Stimulated activated naive CD8-positive, alpha-beta T cell treated with anti-CD3 and anti-CD28 coated beads, Interleukin-15, Interleukin-2, amounts not matched to agents 100 ng/mL and 50 ng/mL, for 24 hours (primary cell): ENCODE measurements around the gene POU2AF1.

ENCODE experiments used
- H3K27ac Mint-ChIP-seq: one replicate; pipeline ENCODE4 v1.8.0; 2021; ENCODE audit warnings: mild to moderate bottlenecking, mixed read lengths
- H3K27me3 Mint-ChIP-seq: one replicate; pipeline ENCODE4 v1.8.0; 2021; ENCODE audit warnings: mixed read lengths
- H3K36me3 Mint-ChIP-seq: one replicate; pipeline ENCODE4 v1.8.0; 2021; ENCODE audit warnings: low read depth, mixed read lengths
- H3K4me1 Mint-ChIP-seq: one replicate; pipeline ENCODE4 v1.8.0; 2021; ENCODE audit warnings: low read depth, mixed read lengths
- H3K4me3 Mint-ChIP-seq: one replicate; pipeline ENCODE4 v1.8.0; 2021; ENCODE audit warnings: mild to moderate bottlenecking, mixed read lengths
- H3K9me3 Mint-ChIP-seq: one replicate; pipeline ENCODE4 v1.8.0; 2021; ENCODE audit warnings: mixed read lengths

Gene POU2AF1

GRCh38 chr11:111319296-111319695, 59.8 kb downstream of the POU2AF1 start:
- H3K4me1 Mint-ChIP-seq, result no peaks in the 10 kb centered on the region
- no peaks in the 10 kb centered on the region for H3K9me3 Mint-ChIP-seq
- no peaks in the 10 kb centered on the region for H3K36me3 Mint-ChIP-seq
- peaks cover 15% of the 10 kb centered on the region for H3K27me3 Mint-ChIP-seq
- H3K4me3 Mint-ChIP-seq, result no peak overlapping the region
- no peak overlapping the region for H3K27ac Mint-ChIP-seq

GRCh38 chr11:111312076-111312475, 67.0 kb downstream of the POU2AF1 start:
- Mint-ChIP-seq H3K4me1 (no peaks in the 10 kb centered on the region), H3K27ac (no peak overlapping the region), H3K36me3 (no peaks in the 10 kb centered on the region), H3K9me3 (no peaks in the 10 kb centered on the region), H3K27me3 (peaks cover 19% of the 10 kb centered on the region), H3K4me3 (no peak overlapping the region)

GRCh38 chr11:111310723-111311122, 68.4 kb downstream of the POU2AF1 start:
- peaks cover 20% of the 10 kb centered on the region for H3K27me3 Mint-ChIP-seq
- H3K27ac Mint-ChIP-seq, result no peak overlapping the region
- H3K9me3 Mint-ChIP-seq, result no peaks in the 10 kb centered on the region
- H3K36me3 Mint-ChIP-seq, result no peaks in the 10 kb centered on the region
- H3K4me3 Mint-ChIP-seq, result no peak overlapping the region
- H3K4me1 Mint-ChIP-seq, result no peaks in the 10 kb centered on the region

GRCh38 chr11:111310088-111310487, 69.0 kb downstream of the POU2AF1 start:
- no peaks in the 10 kb centered on the region for H3K36me3 Mint-ChIP-seq
- no peaks in the 10 kb centered on the region for H3K9me3 Mint-ChIP-seq
- H3K27me3 Mint-ChIP-seq, result peaks cover 24% of the 10 kb centered on the region
- H3K27ac Mint-ChIP-seq, result no peak overlapping the region
- no peaks in the 10 kb centered on the region for H3K4me1 Mint-ChIP-seq
- no peak overlapping the region for H3K4me3 Mint-ChIP-seq

- H3K4me1 Mint-ChIP-seq, result no peaks in the 10 kb centered on the region
- H3K27ac Mint-ChIP-seq, result no peak overlapping the region
- no peaks in the 10 kb centered on the region for H3K9me3 Mint-ChIP-seq
- H3K27me3 Mint-ChIP-seq, result peaks cover 27% of the 10 kb centered on the region
- no peaks in the 10 kb centered on the region for H3K36me3 Mint-ChIP-seq
- H3K4me3 Mint-ChIP-seq, result no peak overlapping the region
Observed at GRCh38 chr11:111309215-111309915, 69.7 kb downstream of the POU2AF1 start.

GRCh38 chr11:111308140-111308539, 70.9 kb downstream of the POU2AF1 start:
- peaks cover 23% of the 10 kb centered on the region for H3K27me3 Mint-ChIP-seq

GRCh38 chr11:111307472-111308108, 71.5 kb downstream of the POU2AF1 start:
- H3K4me3 Mint-ChIP-seq, result no peak overlapping the region
- H3K36me3 Mint-ChIP-seq, result no peaks in the 10 kb centered on the region
- no peak overlapping the region for H3K27ac Mint-ChIP-seq
- H3K27me3 Mint-ChIP-seq, result peaks cover 22% of the 10 kb centered on the region
- H3K4me1 Mint-ChIP-seq, result no peaks in the 10 kb centered on the region
- H3K9me3 Mint-ChIP-seq, result no peaks in the 10 kb centered on the region

More at GRCh38 chr11:111308140-111308539, 70.9 kb downstream of the POU2AF1 start:
- Mint-ChIP-seq H3K9me3 (no peaks in the 10 kb centered on the region), H3K4me1 (no peaks in the 10 kb centered on the region), H3K4me3 (no peak overlapping the region), H3K36me3 (no peaks in the 10 kb centered on the region), H3K27ac (no peak overlapping the region)

GRCh38 chr11:111306321-111306720, 72.8 kb downstream of the POU2AF1 start:
- no peak overlapping the region for H3K4me3 Mint-ChIP-seq
- H3K9me3 Mint-ChIP-seq, result no peaks in the 10 kb centered on the region
- no peak overlapping the region for H3K27ac Mint-ChIP-seq
- no peaks in the 10 kb centered on the region for H3K4me1 Mint-ChIP-seq
- H3K36me3 Mint-ChIP-seq, result no peaks in the 10 kb centered on the region
- peaks cover 30% of the 10 kb centered on the region for H3K27me3 Mint-ChIP-seq

GRCh38 chr11:111305876-111306275, 73.2 kb downstream of the POU2AF1 start:
- no peak overlapping the region for H3K27ac Mint-ChIP-seq
- peaks cover 32% of the 10 kb centered on the region for H3K27me3 Mint-ChIP-seq
- H3K36me3 Mint-ChIP-seq, result no peaks in the 10 kb centered on the region
- H3K4me3 Mint-ChIP-seq, result no peak overlapping the region
- H3K9me3 Mint-ChIP-seq, result no peaks in the 10 kb centered on the region
- no peaks in the 10 kb centered on the region for H3K4me1 Mint-ChIP-seq

- no peak overlapping the region for H3K4me3 Mint-ChIP-seq
- no peaks in the 10 kb centered on the region for H3K36me3 Mint-ChIP-seq
- H3K27ac Mint-ChIP-seq, result no peak overlapping the region
- H3K9me3 Mint-ChIP-seq, result no peaks in the 10 kb centered on the region
- no peaks in the 10 kb centered on the region for H3K4me1 Mint-ChIP-seq
- H3K27me3 Mint-ChIP-seq, result peaks cover 38% of the 10 kb centered on the region
Observed at GRCh38 chr11:111305162-111305802, 73.8 kb downstream of the POU2AF1 start.

GRCh38 chr11:111303461-111303860, 75.6 kb downstream of the POU2AF1 start:
- no peaks in the 10 kb centered on the region for H3K36me3 Mint-ChIP-seq
- H3K4me3 Mint-ChIP-seq, result no peak overlapping the region
- H3K27ac Mint-ChIP-seq, result no peak overlapping the region
- no peaks in the 10 kb centered on the region for H3K9me3 Mint-ChIP-seq
- H3K27me3 Mint-ChIP-seq, result peaks cover 44% of the 10 kb centered on the region
- H3K4me1 Mint-ChIP-seq, result no peaks in the 10 kb centered on the region

GRCh38 chr11:111302298-111302697, 76.8 kb downstream of the POU2AF1 start:
- Mint-ChIP-seq H3K27me3 (peaks cover 55% of the 10 kb centered on the region), H3K4me1 (no peaks in the 10 kb centered on the region), H3K36me3 (no peaks in the 10 kb centered on the region), H3K9me3 (no peaks in the 10 kb centered on the region), H3K27ac (no peak overlapping the region), H3K4me3 (no peak overlapping the region)
